H9 (cell line): ENCODE data around the gene BSN. TPM values are rescaled to one million over a fixed set of nuclear protein-coding genes. Genes with fewer than 3 reads are reported as not detected.

ENCODE experiments used
- DNase-seq: peaks from one replicate; pipeline ENCODE4 v3.0.0-alpha.2; 2017
- H2AFZ ChIP-seq: one replicate; pipeline ENCODE4 v1.6.1; 2013; ENCODE audit warnings: mild to moderate bottlenecking, low read length, control low read depth, moderate library complexity
- H2AK5ac ChIP-seq: 2 replicates; pipeline ENCODE4 v1.6.1; 2013; ENCODE audit warnings: low read length, control low read depth, mixed read lengths; ENCODE audit not compliant: insufficient read length
- H2BK120ac ChIP-seq: one replicate; pipeline ENCODE4 v1.6.1; 2013; ENCODE audit warnings: low read depth, mild to moderate bottlenecking, low read length, control low read depth, inconsistent platforms; ENCODE audit not compliant: poor library complexity, severe bottlenecking
- H2BK12ac ChIP-seq: 2 replicates; pipeline ENCODE4 v1.6.1; 2013; ENCODE audit warnings: low read length, control low read depth, mixed read lengths, low read depth; ENCODE audit not compliant: insufficient read length
- H2BK15ac ChIP-seq: 2 replicates; pipeline ENCODE4 v1.6.1; 2013; ENCODE audit warnings: low read depth, low read length, control low read depth
- H2BK20ac ChIP-seq: one replicate; pipeline ENCODE4 v1.6.1; 2013; ENCODE audit warnings: low read depth, mild to moderate bottlenecking, low read length, control low read depth, inconsistent platforms; ENCODE audit not compliant: poor library complexity, severe bottlenecking
- H2BK5ac ChIP-seq: 2 replicates; pipeline ENCODE4 v1.6.1; 2013; ENCODE audit warnings: low read length, control low read depth, mixed read lengths; ENCODE audit not compliant: insufficient read length
- H3K14ac ChIP-seq: 2 replicates; pipeline ENCODE4 v1.6.1; 2013; ENCODE audit warnings: low read length, control low read depth; ENCODE audit not compliant: insufficient read depth
- H3K18ac ChIP-seq: 2 replicates; pipeline ENCODE4 v1.6.1; 2013; ENCODE audit warnings: low read depth, mild to moderate bottlenecking, mixed read lengths, low read length, control low read depth; ENCODE audit not compliant: insufficient read length
- H3K23ac ChIP-seq: 2 replicates; pipeline ENCODE4 v1.6.1; 2013; ENCODE audit warnings: low read length, control low read depth, mixed read lengths, low read depth; ENCODE audit not compliant: insufficient read length
- H3K23me2 ChIP-seq: 2 replicates; pipeline ENCODE4 v1.6.1; 2013; ENCODE audit warnings: low read depth, mild to moderate bottlenecking, mixed read lengths, low read length, control low read depth; ENCODE audit not compliant: insufficient read length, poor library complexity, severe bottlenecking
- H3K27ac ChIP-seq: 2 replicates; pipeline ENCODE4 v1.5.1; 2013; ENCODE audit warnings: low read length, control low read depth, mixed read lengths, low read depth; ENCODE audit not compliant: insufficient read length
- H3K27me3 ChIP-seq: 2 replicates; pipeline ENCODE4 v1.6.1; 2013; ENCODE audit warnings: low read length, control low read depth, inconsistent platforms; ENCODE audit not compliant: insufficient read depth
- H3K4ac ChIP-seq: 2 replicates; pipeline ENCODE4 v1.6.1; 2013; ENCODE audit warnings: low read depth, mild to moderate bottlenecking, control low read depth, inconsistent platforms, low read length, moderate library complexity
- H3K4me1 ChIP-seq: 2 replicates; pipeline ENCODE4 v1.6.1; 2013; ENCODE audit warnings: low read length, control low read depth, inconsistent platforms; ENCODE audit not compliant: insufficient read depth
- H3K4me2 ChIP-seq: 2 replicates; pipeline ENCODE4 v1.6.1; 2013; ENCODE audit warnings: low read length, control low read depth, mixed read lengths; ENCODE audit not compliant: insufficient read length, insufficient read depth
- H3K56ac ChIP-seq: 2 replicates; pipeline ENCODE4 v1.6.1; 2013; ENCODE audit warnings: low read depth, mild to moderate bottlenecking, mixed read lengths, low read length, control low read depth; ENCODE audit not compliant: insufficient read length
- H3K79me1 ChIP-seq: 2 replicates; pipeline ENCODE4 v1.6.1; 2013; ENCODE audit warnings: low read depth, mild to moderate bottlenecking, moderate library complexity, low read length, control low read depth, inconsistent platforms; ENCODE audit not compliant: insufficient read depth, poor library complexity, severe bottlenecking
- H3K79me2 ChIP-seq: 2 replicates; pipeline ENCODE4 v1.6.1; 2013; ENCODE audit warnings: low read length, control low read depth, inconsistent platforms; ENCODE audit not compliant: insufficient read depth
- H3K9ac ChIP-seq: 2 replicates; pipeline ENCODE4 v1.6.1; 2013; ENCODE audit warnings: low read length, control low read depth, mixed read lengths; ENCODE audit not compliant: insufficient read length; ENCODE audit errors: extremely low read depth
- H3K9me3 ChIP-seq: one replicate; pipeline ENCODE4 v1.6.1; 2013; ENCODE audit warnings: low read depth, low read length, inconsistent platforms; ENCODE audit not compliant: control insufficient read depth
- H3T11ph ChIP-seq: one replicate; pipeline ENCODE4 v1.6.1; 2013; ENCODE audit warnings: mild to moderate bottlenecking, low read length, control low read depth, inconsistent platforms
- H4K20me1 ChIP-seq: one replicate; pipeline ENCODE4 v1.6.1; 2013; ENCODE audit not compliant: control insufficient read depth, insufficient read length, insufficient read depth
- H4K5ac ChIP-seq: 2 replicates; pipeline ENCODE4 v1.6.1; 2013; ENCODE audit warnings: low read depth, mild to moderate bottlenecking, mixed read lengths, low read length, control low read depth; ENCODE audit not compliant: insufficient read length
- H4K8ac ChIP-seq: replicated peaks from 2 replicates; pipeline ENCODE4 v1.6.1; 2013; ENCODE audit warnings: low read length, control low read depth, mixed read lengths, low read depth; ENCODE audit not compliant: insufficient read length
- H4K91ac ChIP-seq: 2 replicates; pipeline ENCODE4 v1.6.1; 2013; ENCODE audit warnings: low read depth, mild to moderate bottlenecking, moderate library complexity, mixed read lengths, low read length, control low read depth; ENCODE audit not compliant: insufficient read length
- H3K27ac Mint-ChIP-seq, 3 experiments: 2 replicates in 2 of 3; 3 replicates in 1 of 3; pipeline ENCODE4 v1.8.0; 2020 to 2021; ENCODE audit warnings: mixed read lengths in 3 of 3, mild to moderate bottlenecking in 1 of 3, moderate library complexity in 1 of 3
- H3K27me3 Mint-ChIP-seq: 2 replicates; pipeline ENCODE4 v1.8.0; 2021; ENCODE audit warnings: low read depth, mild to moderate bottlenecking, moderate library complexity, mixed read lengths
- H3K36me3 Mint-ChIP-seq, 3 experiments: 2 replicates in 2 of 3; 3 replicates in 1 of 3; pipeline ENCODE4 v1.8.0; 2020 to 2021; ENCODE audit warnings: low read depth in 3 of 3, mixed read lengths in 3 of 3; ENCODE audit not compliant: insufficient read depth in 1 of 3
- H3K4me1 Mint-ChIP-seq, 2 experiments: 2 replicates each; pipeline ENCODE4 v1.8.0; 2020; ENCODE audit warnings: mixed read lengths in 2 of 2
- H3K4me3 Mint-ChIP-seq, 2 experiments: 2 replicates in 1 of 2; 3 replicates in 1 of 2; pipeline ENCODE4 v1.8.0; 2020 to 2021; ENCODE audit warnings: mild to moderate bottlenecking in 2 of 2, mixed read lengths in 2 of 2, moderate library complexity in 1 of 2
- H3K9me3 Mint-ChIP-seq, 2 experiments: 2 replicates in 1 of 2; 3 replicates in 1 of 2; pipeline ENCODE4 v1.8.0; 2020; ENCODE audit warnings: mild to moderate bottlenecking in 2 of 2, mixed read lengths in 2 of 2, moderate library complexity in 1 of 2
- WGBS: extraction: QIAGEN DNeasy Blood & Tissue Kit; methylation state at CpG from one replicate; pipeline ENCODE4 v1.1.7; 2013; ENCODE audit warnings: missing lambda C conversion rate, low lambda C conversion rate, mixed read lengths; ENCODE audit not compliant: insufficient read length; ENCODE audit errors: extremely low coverage; 5-methylcytosine and 5-hydroxymethylcytosine counted together
- total RNA-seq: library from RNA; stranded (reverse); gene quantifications from 2 replicates; pipeline ENCODE4 v1.2.1, GENCODE V29; 2021
- TF ChIP-seq, protein P1 (sequence below): fragments of 200-600 bp; sonication (generic); conservative IDR thresholded peaks from 3 replicates; pipeline ENCODE4 v1.8.0; 2021; ENCODE audit warnings: antibody characterized with exemption, mild to moderate bottlenecking

BSN gene
- total RNA-seq, 1 experiment from 2014 or later = 2.4 TPM

DNA sequence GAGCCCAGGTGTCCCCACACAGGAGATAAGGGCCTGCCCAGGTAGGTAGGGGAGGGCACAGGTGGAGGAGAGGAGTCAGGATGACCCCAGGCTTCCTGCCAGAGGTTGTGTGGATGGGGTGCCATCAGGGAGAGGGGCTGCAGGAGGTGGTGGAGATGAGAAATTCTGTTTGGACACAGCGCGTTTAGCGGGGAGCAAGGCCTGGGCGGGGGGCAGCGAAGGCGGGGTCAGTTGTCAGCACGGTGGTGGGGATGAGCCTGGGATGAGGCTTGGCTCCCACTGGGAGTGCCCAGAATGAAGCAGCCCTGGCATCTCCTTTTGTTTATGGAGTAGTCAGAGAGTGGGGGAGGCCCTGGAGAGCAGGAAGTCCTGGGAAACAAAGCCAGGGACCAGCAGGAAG is 149.7 kb downstream of the BSN start:
- no peak overlapping the region for H3K56ac ChIP-seq
- no peak overlapping the region for H4K5ac ChIP-seq
- no peaks in the 10 kb centered on the region for H4K20me1 ChIP-seq
- H3K4me3 Mint-ChIP-seq = no peak overlapping the region; a peak in 1 of 5 replicates
- no peak overlapping the region for H3K4me2 ChIP-seq
- DNase-seq = no peak
- no peaks in the 10 kb centered on the region for H3K4me1 ChIP-seq
- no peaks in the 10 kb centered on the region for H3K9me3 ChIP-seq
- no peaks in the 10 kb centered on the region for H3K79me1 ChIP-seq
- H3T11ph ChIP-seq = no peak overlapping the region
- no peak overlapping the region for H3K27ac ChIP-seq
- no peak overlapping the region for H2AFZ ChIP-seq
- H3K27me3 ChIP-seq = no peaks in the 10 kb centered on the region
- H2BK120ac ChIP-seq = no peak overlapping the region
- H3K27ac Mint-ChIP-seq = peak overlapping the region in 1 of 3 experiments; percentile 25; a peak in 4 of 7 replicates
- H3K4me1 Mint-ChIP-seq = peaks cover 11 to 21% of the 10 kb centered on the region in 2 experiments
- TF ChIP-seq, protein P1, sequence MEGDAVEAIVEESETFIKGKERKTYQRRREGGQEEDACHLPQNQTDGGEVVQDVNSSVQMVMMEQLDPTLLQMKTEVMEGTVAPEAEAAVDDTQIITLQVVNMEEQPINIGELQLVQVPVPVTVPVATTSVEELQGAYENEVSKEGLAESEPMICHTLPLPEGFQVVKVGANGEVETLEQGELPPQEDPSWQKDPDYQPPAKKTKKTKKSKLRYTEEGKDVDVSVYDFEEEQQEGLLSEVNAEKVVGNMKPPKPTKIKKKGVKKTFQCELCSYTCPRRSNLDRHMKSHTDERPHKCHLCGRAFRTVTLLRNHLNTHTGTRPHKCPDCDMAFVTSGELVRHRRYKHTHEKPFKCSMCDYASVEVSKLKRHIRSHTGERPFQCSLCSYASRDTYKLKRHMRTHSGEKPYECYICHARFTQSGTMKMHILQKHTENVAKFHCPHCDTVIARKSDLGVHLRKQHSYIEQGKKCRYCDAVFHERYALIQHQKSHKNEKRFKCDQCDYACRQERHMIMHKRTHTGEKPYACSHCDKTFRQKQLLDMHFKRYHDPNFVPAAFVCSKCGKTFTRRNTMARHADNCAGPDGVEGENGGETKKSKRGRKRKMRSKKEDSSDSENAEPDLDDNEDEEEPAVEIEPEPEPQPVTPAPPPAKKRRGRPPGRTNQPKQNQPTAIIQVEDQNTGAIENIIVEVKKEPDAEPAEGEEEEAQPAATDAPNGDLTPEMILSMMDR = no peak
- no peak overlapping the region for H2BK5ac ChIP-seq
- H3K14ac ChIP-seq = no peak overlapping the region
- no peak overlapping the region for H3K4ac ChIP-seq
- no peak overlapping the region for H2BK15ac ChIP-seq
- no peaks in the 10 kb centered on the region for H3K23me2 ChIP-seq
- no peak overlapping the region for H4K8ac ChIP-seq
- no peaks in the 10 kb centered on the region for H3K79me2 ChIP-seq
- WGBS = no CpG with 5 or more reads among the region's 7 CpGs
- H3K36me3 Mint-ChIP-seq = peaks cover 6 to 20% (median 18%) of the 10 kb centered on the region in 3 experiments
- H3K27me3 Mint-ChIP-seq = no peaks in the 10 kb centered on the region
- no peak overlapping the region for H3K18ac ChIP-seq
- H2BK20ac ChIP-seq = no peak overlapping the region
- no peak overlapping the region for H3K9ac ChIP-seq
- H3K23ac ChIP-seq = no peak overlapping the region
- no peak overlapping the region for H2BK12ac ChIP-seq
- no peak overlapping the region for H4K91ac ChIP-seq
- H2AK5ac ChIP-seq = no peak overlapping the region
- no peaks in the 10 kb centered on the region for H3K9me3 Mint-ChIP-seq
